BE2C (cell line): ENCODE data around the gene KCNS1.

Experiments
- DNase-seq: peaks from one replicate; pipeline ENCODE4 v3.0.0-alpha.2; 2020
- H3K27me3 ChIP-seq: fragments of 250-450 bp; sonication (Bioruptor Pico); 2 replicates; pipeline ENCODE4 v1.5.1; 2020; ENCODE audit warnings: mild to moderate bottlenecking
- H3K36me3 ChIP-seq: fragments of 250-450 bp; sonication (Bioruptor Pico); 2 replicates; pipeline ENCODE4 v1.5.1; 2020; ENCODE audit warnings: mild to moderate bottlenecking
- H3K4me1 ChIP-seq: fragments of 250-450 bp; sonication (Bioruptor Pico); 2 replicates; pipeline ENCODE4 v1.5.1; 2020
- H3K4me3 ChIP-seq: 2 replicates; pipeline ENCODE4 v1.5.1; 2011; ENCODE audit warnings: low read depth, low read length
- H3K9me3 ChIP-seq: fragments of 250-450 bp; sonication (Bioruptor Pico); 2 replicates; pipeline ENCODE4 v1.5.1; 2020
- CTCF ChIP-seq: IDR thresholded peaks from 2 replicates; pipeline ENCODE4 v1.5.1; 2012; ENCODE audit warnings: mild to moderate bottlenecking, low read depth, low read length

The KCNS1 gene

GRCh38 chr20:45059022-45059728 is 41.8 kb downstream of the KCNS1 start:
- H3K4me1 ChIP-seq, result no peaks in the 10 kb centered on the region
- DNase-seq, result no peak
- H3K36me3 ChIP-seq, result no peaks in the 10 kb centered on the region
- no peaks in the 10 kb centered on the region for H3K27me3 ChIP-seq
- H3K4me3 ChIP-seq, result no peak overlapping the region
- H3K9me3 ChIP-seq, result no peaks in the 10 kb centered on the region
- no peak for TF ChIP-seq CTCF

- H3K36me3 ChIP-seq, result peaks cover 2% of the 10 kb centered on the region; the same call in 1 of the 2 replicates
- H3K4me1 ChIP-seq, result no peaks in the 10 kb centered on the region
- no peak for TF ChIP-seq CTCF
Measured at GRCh38 chr20:45058168-45058850, 42.6 kb downstream of the KCNS1 start.

DNA sequence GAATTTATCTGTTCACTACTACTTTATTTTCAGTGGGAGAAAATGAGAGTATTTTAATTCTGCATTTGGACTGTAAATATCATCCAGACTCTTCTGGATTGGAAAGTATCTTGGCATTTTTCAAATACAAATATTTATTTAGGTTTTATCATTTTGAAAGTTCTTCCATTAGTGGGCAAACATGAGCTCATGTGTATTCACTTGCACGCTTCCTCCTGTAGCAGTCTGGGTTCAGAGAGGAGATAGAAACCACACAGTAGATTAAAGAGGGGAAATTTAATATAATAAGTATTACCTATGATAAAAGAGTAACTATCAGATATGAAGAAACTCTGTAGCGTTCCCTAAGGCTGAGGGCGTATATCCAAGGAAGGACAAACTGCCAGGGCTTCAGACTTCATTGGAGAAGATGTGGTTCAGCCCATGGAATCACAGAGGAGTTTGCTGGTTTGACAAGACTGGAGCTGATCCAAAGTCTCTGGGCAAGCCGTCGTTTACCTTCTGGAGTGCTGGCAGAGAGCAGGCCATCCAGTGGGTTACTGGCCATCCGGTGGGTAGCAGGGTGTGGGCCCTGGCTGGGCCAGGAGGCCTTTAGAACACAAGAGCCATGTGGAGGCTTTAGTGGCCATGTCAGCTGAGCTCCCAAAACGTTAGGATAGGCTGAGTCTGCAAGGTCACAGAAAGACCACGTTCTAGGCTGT is 44.3 kb downstream of the KCNS1 start:
- TF ChIP-seq CTCF, result no peak
- Histone ChIP-seq H3K9me3 (no peaks in the 10 kb centered on the region), H3K27me3 (no peaks in the 10 kb centered on the region), H3K4me1 (no peaks in the 10 kb centered on the region), H3K4me3 (no peak overlapping the region), H3K36me3 (peaks cover 4% of the 10 kb centered on the region; the same call in 1 of the 2 replicates)
- no peak for DNase-seq

More at GRCh38 chr20:45058168-45058850, 42.6 kb downstream of the KCNS1 start:
- Histone ChIP-seq H3K27me3 (no peaks in the 10 kb centered on the region), H3K9me3 (no peaks in the 10 kb centered on the region), H3K4me3 (no peak overlapping the region)
- DNase-seq, result no peak

DNA sequence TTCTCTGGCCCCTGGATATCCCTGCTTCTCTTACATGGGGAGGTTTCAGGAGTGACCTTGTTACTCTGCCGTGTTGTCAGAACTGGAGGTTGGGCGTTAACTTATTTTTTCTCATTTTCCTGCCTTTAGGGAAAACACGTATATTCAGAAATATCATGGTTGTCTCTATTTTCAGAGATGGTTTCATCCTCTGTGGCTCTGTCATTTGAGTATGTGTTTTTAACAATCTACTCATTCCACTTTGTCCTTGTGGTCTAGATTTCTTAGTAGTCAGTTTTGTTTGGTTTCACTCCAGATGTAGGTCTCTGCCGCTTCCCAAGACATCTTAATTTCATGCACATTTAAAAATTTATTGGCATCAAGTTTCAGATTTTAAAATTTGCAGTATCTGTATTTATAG is 45.9 kb downstream of the KCNS1 start:
- H3K36me3 ChIP-seq, result peaks cover 4% of the 10 kb centered on the region; the same call in 1 of the 2 replicates
- H3K9me3 ChIP-seq, result no peaks in the 10 kb centered on the region
- H3K27me3 ChIP-seq, result no peaks in the 10 kb centered on the region
- H3K4me1 ChIP-seq, result no peaks in the 10 kb centered on the region
- DNase-seq, result no peak
- H3K4me3 ChIP-seq, result no peak overlapping the region
- no peak for TF ChIP-seq CTCF

DNA sequence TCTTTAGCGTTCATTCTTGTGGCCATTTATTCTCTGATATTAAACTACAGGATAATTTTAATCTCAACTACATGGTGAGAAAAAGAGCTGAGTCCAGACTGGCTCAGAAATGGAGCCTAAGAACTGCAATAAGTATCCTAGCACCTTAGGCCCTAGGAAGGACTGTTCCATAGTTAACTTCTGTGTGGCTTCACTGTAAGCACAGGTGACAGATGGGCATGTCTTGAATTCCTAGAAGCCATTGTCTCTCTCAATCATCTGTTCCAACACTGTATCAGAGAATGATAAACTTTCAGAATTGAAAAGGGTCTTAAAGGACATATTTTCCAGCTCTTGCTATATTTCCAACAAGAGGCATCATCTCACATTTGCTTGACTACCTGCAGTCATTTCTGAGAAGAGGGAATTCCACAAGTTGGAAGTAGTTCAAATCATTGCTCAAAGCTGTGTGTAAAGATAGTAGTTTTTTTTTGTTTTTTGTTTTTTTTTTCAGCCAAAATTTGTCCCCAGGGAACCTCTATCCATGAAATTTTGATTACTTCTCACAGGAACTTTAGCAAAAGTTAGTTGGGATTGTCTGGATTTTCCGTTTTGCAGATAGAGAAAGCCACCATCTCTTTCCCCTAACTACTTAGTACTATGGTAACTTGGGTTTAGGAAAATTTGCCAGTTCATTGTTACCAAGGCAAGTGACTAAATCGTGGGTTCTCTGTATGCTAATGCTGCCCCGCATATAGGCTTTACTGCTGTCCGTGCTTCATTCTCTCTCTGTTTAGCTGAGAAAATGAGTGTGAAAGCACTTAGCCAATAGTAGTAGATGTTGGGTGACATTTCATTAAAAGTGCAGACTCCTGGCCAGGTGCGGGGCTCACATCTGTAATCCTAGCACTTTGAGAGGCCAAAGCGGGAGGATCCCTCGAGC is 47.2 kb downstream of the KCNS1 start:
- Histone ChIP-seq H3K36me3 (peaks cover 4% of the 10 kb centered on the region; the same call in 1 of the 2 replicates), H3K4me3 (no peak overlapping the region), H3K4me1 (no peaks in the 10 kb centered on the region), H3K9me3 (no peaks in the 10 kb centered on the region), H3K27me3 (no peaks in the 10 kb centered on the region)
- no peak for TF ChIP-seq CTCF
- no peak for DNase-seq
